T-helper 9 cell (primary cell): Measurements from ENCODE around the gene RPE65.
"Not testable (repeated sequence)": the region's sequence is repeated elsewhere in the genome, so short reads cannot be mapped to it uniquely, and the experiment has no call there.

ENCODE experiments used
- DNase-seq: peaks from one replicate; pipeline ENCODE4 v3.0.0-alpha.2; 2020

RPE65 gene

GRCh38 chr1:68448365-68448764, 1.4 kb downstream of the RPE65 start:
- no peak for DNase-seq

GRCh38 chr1:68445709-68446108, 4.0 kb downstream of the RPE65 start:
- no peak for DNase-seq

- DNase-seq: no peak
Measured at GRCh38 chr1:68442822-68443556, 6.8 kb downstream of the RPE65 start.

GRCh38 chr1:68442006-68442405, 7.7 kb downstream of the RPE65 start:
- DNase-seq: no peak

GRCh38 chr1:68438310-68438709, 11.4 kb downstream of the RPE65 start:
- no peak for DNase-seq

- DNase-seq: no peak
Measured at GRCh38 chr1:68433395-68433794, 16.4 kb downstream of the RPE65 start.

GRCh38 chr1:68431076-68431475, 18.7 kb downstream of the RPE65 start:
- no peak for DNase-seq

- no peak for DNase-seq
Measured at GRCh38 chr1:68429233-68429808, 20.4 kb downstream of the RPE65 start.

GRCh38 chr1:68426594-68426993, 23.2 kb downstream of the RPE65 start:
- DNase-seq: no peak

- no peak for DNase-seq
Measured at GRCh38 chr1:68421350-68421749, 28.4 kb downstream of the RPE65 start.

GRCh38 chr1:68409426-68409825, 40.3 kb downstream of the RPE65 start:
- DNase-seq: no peak

- DNase-seq: no peak
Measured at GRCh38 chr1:68401506-68401905, 48.2 kb downstream of the RPE65 start.

- DNase-seq: not testable (repeated sequence)
Measured at GRCh38 chr1:68395575-68395974, 54.2 kb downstream of the RPE65 start.

- not testable (repeated sequence) for DNase-seq
Measured at GRCh38 chr1:68392474-68392873, 57.3 kb downstream of the RPE65 start.

GRCh38 chr1:68385798-68386524, 63.8 kb downstream of the RPE65 start:
- DNase-seq: not testable (repeated sequence)

GRCh38 chr1:68384872-68385411, 64.8 kb downstream of the RPE65 start:
- no peak for DNase-seq

- no peak for DNase-seq
Measured at GRCh38 chr1:68384321-68384813, 65.4 kb downstream of the RPE65 start.

GRCh38 chr1:68383092-68383491, 66.7 kb downstream of the RPE65 start:
- DNase-seq: no peak

GRCh38 chr1:68379085-68379478, 70.7 kb downstream of the RPE65 start:
- no peak for DNase-seq
